HG03095 (cell line): ENCODE data around the gene MAFF.
"Not testable (repeated sequence)": the region's sequence is repeated elsewhere in the genome, so short reads cannot be mapped to it uniquely, and the experiment has no call there.

Source experiments
- ATAC-seq: cut with Tn5 transposase; IDR thresholded peaks from one replicate; pipeline ENCODE4 v1.9.1; 2021; ENCODE audit warnings: moderate library complexity; ENCODE audit not compliant: unreplicated experiment

The MAFF gene

GRCh38 chr22:38177044-38177443 lies 24.8 kb upstream of the MAFF start:
- no peak for ATAC-seq

- not testable (repeated sequence) for ATAC-seq
Observed at GRCh38 chr22:38177571-38177925, 24.2 kb upstream of the MAFF start.

GRCh38 chr22:38177926-38178604 lies 23.7 kb upstream of the MAFF start:
- no peak for ATAC-seq

- not testable (repeated sequence) for ATAC-seq
Observed at GRCh38 chr22:38178605-38178937, 23.2 kb upstream of the MAFF start.

- no peak for ATAC-seq
Observed at GRCh38 chr22:38180841-38181452, 20.8 kb upstream of the MAFF start.

GRCh38 chr22:38181453-38182200 lies 20.2 kb upstream of the MAFF start, which contains the start of gene PLA2G6:
Gene PLA2G6 (minus strand): TSS chr22:38181830. CDS start chr22:38169426, 12,404 bp downstream.
- ATAC-seq = peak; percentile 71

- ATAC-seq = no peak
Observed at GRCh38 chr22:38184788-38185187, 17.0 kb upstream of the MAFF start.

- no peak for ATAC-seq
Observed at GRCh38 chr22:38186429-38186828, 15.4 kb upstream of the MAFF start.

- ATAC-seq = no peak
Observed at GRCh38 chr22:38187413-38188212, 14.2 kb upstream of the MAFF start.

- ATAC-seq = no peak
Observed at GRCh38 chr22:38189104-38189503, 12.7 kb upstream of the MAFF start.

GRCh38 chr22:38190581-38190980 lies 11.2 kb upstream of the MAFF start:
- no peak for ATAC-seq

- no peak for ATAC-seq
Observed at GRCh38 chr22:38191055-38191454, 10.7 kb upstream of the MAFF start.

GRCh38 chr22:38191731-38192474 lies 9.9 kb upstream of the MAFF start:
- ATAC-seq = no peak

- ATAC-seq = no peak
Observed at GRCh38 chr22:38192475-38192863, 9.3 kb upstream of the MAFF start.

- ATAC-seq = no peak
Observed at GRCh38 chr22:38193580-38193979, 8.2 kb upstream of the MAFF start.

- ATAC-seq = no peak
Observed at GRCh38 chr22:38196791-38197419, 4.9 kb upstream of the MAFF start.

- no peak for ATAC-seq
Observed at GRCh38 chr22:38199826-38200559, 1.8 kb upstream of the MAFF start.

GRCh38 chr22:38201371-38201710 lies 453 bp upstream of the MAFF start:
- ATAC-seq = no peak

- ATAC-seq = no peak
Observed at GRCh38 chr22:38202437-38203089, 769 bp downstream of the MAFF start.
